Right atrium auricular region (tissue), 2 donors: ENCODE results near the gene PRKCE. TPM values are rescaled to one million over a fixed set of nuclear protein-coding genes. Genes with fewer than 3 reads are reported as not detected.
"Not testable (repeated sequence)": the region's sequence is repeated elsewhere in the genome, so short reads cannot be mapped to it uniquely, and the experiment has no call there.

ENCODE experiments used
- DNase-seq: peaks from one replicate; pipeline ENCODE4 v3.0.0-alpha.2; 2019; ENCODE audit warnings: low spot score
- H3K27ac ChIP-seq, 2 donors: fragments of 200-600 bp; sonication (generic); 1 replicate in 1 of 2; 2 replicates in 1 of 2; pipeline ENCODE4 v1.5.1; 2016 to 2019
- H3K27me3 ChIP-seq, 2 donors: fragments of 200-600 bp; sonication (generic); one replicate each; pipeline versions ENCODE4 v1.5.1 to v1.6.0; 2017 to 2019
- H3K36me3 ChIP-seq: fragments of 200-600 bp; sonication (generic); one replicate; pipeline ENCODE4 v1.5.1; 2016
- H3K4me1 ChIP-seq, 2 donors: fragments of 200-600 bp; sonication (generic); one replicate each; pipeline versions ENCODE4 v1.5.1 to v1.6.0; 2017 to 2019
- H3K4me3 ChIP-seq, 2 donors: fragments of 200-600 bp; sonication (generic); 1 replicate in 1 of 2; 2 replicates in 1 of 2; pipeline ENCODE4 v1.5.1; 2017 to 2019; ENCODE audit warnings: mild to moderate bottlenecking in 1 of 2, moderate library complexity in 1 of 2
- H3K9me3 ChIP-seq, 2 donors: fragments of 200-600 bp; sonication (generic); one replicate each; pipeline ENCODE4 v1.5.1; 2019
- total RNA-seq, 2 donors: library from RNA; depleted of rRNA; stranded (reverse); fragments of >200 nt; gene quantifications; one replicate each; pipeline ENCODE4 v1.1.0, GENCODE V29; 2016
- TF ChIP-seq, protein P1 (sequence below), 2 donors: fragments of 200-600 bp; sonication (generic); IDR thresholded peaks; one replicate each; pipeline ENCODE4 v1.5.1; 2019; ENCODE audit warnings: antibody characterized with exemption in 2 of 2

The PRKCE gene
- total RNA-seq, 2 donors from 2014 or later = 7.2 to 11.8 TPM

DNA sequence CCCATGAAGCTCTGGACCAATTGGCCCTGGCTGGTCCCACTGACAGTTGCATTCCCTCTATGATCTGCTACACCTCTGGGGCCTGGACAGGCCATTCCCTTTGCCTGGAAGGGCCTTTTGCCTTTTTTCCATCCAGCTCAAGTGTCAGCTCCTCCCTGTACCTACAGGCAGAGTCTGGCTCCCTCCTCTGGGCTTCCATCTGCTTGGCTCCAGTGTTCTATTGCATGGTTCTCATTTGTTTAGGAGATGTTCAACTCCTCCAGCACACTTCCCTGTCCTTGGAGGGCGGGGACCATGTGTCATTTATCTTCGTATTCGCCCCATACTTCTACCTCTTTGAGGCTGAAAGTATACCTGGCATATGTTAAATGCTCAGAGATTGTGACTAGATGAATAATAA lies 61.1 kb downstream of the PRKCE start:
- H3K4me1 ChIP-seq = peaks cover 0 to 28% of the 10 kb centered on the region in 2 donors
- no peaks in the 10 kb centered on the region for H3K27me3 ChIP-seq
- no peak for DNase-seq
- H3K27ac ChIP-seq = no peak overlapping the region
- H3K4me3 ChIP-seq = no peak overlapping the region
- H3K36me3 ChIP-seq = no peaks in the 10 kb centered on the region
- H3K9me3 ChIP-seq = no peaks in the 10 kb centered on the region
- TF ChIP-seq, protein P1, sequence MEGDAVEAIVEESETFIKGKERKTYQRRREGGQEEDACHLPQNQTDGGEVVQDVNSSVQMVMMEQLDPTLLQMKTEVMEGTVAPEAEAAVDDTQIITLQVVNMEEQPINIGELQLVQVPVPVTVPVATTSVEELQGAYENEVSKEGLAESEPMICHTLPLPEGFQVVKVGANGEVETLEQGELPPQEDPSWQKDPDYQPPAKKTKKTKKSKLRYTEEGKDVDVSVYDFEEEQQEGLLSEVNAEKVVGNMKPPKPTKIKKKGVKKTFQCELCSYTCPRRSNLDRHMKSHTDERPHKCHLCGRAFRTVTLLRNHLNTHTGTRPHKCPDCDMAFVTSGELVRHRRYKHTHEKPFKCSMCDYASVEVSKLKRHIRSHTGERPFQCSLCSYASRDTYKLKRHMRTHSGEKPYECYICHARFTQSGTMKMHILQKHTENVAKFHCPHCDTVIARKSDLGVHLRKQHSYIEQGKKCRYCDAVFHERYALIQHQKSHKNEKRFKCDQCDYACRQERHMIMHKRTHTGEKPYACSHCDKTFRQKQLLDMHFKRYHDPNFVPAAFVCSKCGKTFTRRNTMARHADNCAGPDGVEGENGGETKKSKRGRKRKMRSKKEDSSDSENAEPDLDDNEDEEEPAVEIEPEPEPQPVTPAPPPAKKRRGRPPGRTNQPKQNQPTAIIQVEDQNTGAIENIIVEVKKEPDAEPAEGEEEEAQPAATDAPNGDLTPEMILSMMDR (IDR thresholded peaks at IDR 0.05) = no peak

DNA sequence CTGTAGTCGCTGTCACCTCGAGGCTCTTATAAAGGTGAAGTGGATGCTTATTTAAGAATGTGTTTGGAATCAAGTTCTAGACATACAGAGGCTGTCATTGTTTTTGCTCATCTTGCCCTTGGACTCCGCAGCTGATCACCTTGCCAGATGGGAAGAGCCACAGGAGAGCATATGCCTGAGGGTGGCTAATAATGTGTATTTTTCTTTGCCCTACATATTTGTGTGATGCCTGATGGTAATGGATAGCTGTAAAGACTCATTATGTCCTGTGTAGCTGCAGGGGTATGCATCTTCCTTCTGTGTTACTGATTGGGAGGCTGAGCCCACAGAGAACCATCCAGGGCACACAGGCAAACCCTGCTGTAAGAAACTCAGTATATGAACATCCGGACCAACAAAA lies 61.7 kb downstream of the PRKCE start:
- no peak overlapping the region for H3K4me3 ChIP-seq

DNA sequence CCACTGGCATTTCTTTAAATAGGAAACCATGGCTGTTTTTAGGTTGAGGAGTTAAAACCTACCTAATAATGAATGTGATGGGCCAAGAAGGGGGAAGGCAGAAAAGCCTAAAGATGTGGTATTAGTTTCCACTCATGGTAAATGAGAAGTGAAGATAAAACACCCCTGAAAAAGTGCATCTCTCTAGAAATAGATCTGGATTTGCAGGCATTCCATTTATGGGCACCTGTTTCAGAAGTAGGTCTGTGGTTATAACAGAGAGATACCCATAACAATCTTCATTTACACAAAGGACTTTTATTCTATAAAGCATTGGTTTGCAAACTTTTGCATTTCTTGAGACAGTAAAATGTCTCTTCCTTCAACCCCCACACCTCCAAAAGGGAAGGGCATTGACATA lies 62.1 kb downstream of the PRKCE start:
- no peak overlapping the region for H3K27ac ChIP-seq
- no peak for DNase-seq
- no peaks in the 10 kb centered on the region for H3K36me3 ChIP-seq
- H3K4me3 ChIP-seq = no peak overlapping the region
- no peaks in the 10 kb centered on the region for H3K9me3 ChIP-seq
- TF ChIP-seq, protein P1 (IDR thresholded peaks at IDR 0.05) = no peak
- H3K4me1 ChIP-seq = peaks cover 0 to 23% of the 10 kb centered on the region in 2 donors
- no peaks in the 10 kb centered on the region for H3K27me3 ChIP-seq

More for the DNA sequence above, 61.7 kb downstream of the PRKCE start:
- TF ChIP-seq, protein P1 (IDR thresholded peaks at IDR 0.05) = no peak
- Histone ChIP-seq H3K27me3 (no peaks in the 10 kb centered on the region), H3K36me3 (no peaks in the 10 kb centered on the region), H3K9me3 (no peaks in the 10 kb centered on the region), H3K4me1 (peaks cover 0 to 23% of the 10 kb centered on the region in 2 donors), H3K27ac (no peak overlapping the region)
- no peak for DNase-seq

DNA sequence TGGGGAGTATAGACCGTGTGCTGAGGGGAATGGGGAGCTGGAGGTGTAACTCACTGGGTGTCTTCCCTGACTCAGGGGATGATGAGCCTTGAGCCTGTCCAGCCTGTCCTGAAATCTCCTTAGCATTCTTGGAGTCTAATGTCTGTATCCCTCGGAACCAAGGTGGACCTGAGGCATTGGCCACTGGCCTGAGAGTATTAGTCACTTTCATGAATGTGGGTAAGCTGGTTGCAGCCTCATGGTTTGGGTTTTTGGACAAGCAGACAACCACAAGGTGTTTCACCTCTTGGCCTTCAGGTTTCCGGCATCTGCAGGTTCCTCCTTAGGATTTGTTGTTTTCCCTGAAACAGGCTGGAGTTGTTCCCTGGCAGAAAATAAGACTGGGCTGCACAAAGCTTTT lies 63.2 kb downstream of the PRKCE start:
- DNase-seq = no peak
- TF ChIP-seq, protein P1 (IDR thresholded peaks at IDR 0.05) = no peak
- H3K27ac ChIP-seq = no peak overlapping the region
- peaks cover 0 to 16% of the 10 kb centered on the region in 2 donors for H3K4me1 ChIP-seq
- no peaks in the 10 kb centered on the region for H3K27me3 ChIP-seq
- H3K36me3 ChIP-seq = no peaks in the 10 kb centered on the region
- H3K4me3 ChIP-seq = no peak overlapping the region
- H3K9me3 ChIP-seq = no peaks in the 10 kb centered on the region

DNA sequence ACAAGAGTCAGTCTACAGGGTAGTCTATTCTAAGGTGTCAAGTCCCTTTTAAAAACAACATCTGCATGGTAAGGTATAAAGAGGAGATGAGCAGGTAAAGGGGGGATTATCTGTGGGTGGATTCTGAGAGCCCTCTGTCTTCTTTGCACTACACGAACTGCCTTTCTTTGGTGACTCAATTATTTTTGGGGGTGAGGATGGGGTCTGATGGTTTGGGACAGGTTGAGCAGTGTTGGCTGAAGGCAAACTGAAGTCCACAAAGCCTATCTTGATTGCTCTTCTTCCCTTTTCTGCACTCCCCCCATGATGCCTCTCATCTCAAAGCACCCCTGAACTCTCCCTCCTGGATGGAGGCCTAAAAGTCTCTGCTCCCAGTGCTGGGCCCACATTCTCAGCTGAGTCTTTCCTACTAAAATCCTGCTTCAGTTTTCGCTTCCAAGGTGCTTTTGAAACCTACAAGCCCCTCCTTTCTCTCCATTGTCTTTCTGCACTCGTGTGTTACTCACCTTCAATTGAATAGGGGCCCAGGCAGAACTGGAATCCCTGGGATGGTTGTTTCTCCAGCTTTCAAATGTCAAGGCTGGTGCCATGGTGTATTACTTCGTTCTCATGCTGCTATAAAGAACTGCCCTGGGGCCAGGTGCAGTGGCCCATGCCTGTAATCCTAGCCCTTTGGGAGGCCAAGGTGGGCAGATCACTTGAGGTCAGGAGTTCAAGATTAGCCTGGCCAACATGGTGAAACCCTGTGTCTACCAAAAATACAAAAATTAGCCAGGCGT lies 64.3 kb downstream of the PRKCE start:
- DNase-seq = no peak
- Histone ChIP-seq H3K27ac (no peak overlapping the region), H3K9me3 (no peaks in the 10 kb centered on the region), H3K4me1 (peaks cover 0 to 14% of the 10 kb centered on the region in 2 donors), H3K4me3 (no peak overlapping the region), H3K36me3 (no peaks in the 10 kb centered on the region), H3K27me3 (no peaks in the 10 kb centered on the region)
- TF ChIP-seq, protein P1 (IDR thresholded peaks at IDR 0.05) = no peak

DNA sequence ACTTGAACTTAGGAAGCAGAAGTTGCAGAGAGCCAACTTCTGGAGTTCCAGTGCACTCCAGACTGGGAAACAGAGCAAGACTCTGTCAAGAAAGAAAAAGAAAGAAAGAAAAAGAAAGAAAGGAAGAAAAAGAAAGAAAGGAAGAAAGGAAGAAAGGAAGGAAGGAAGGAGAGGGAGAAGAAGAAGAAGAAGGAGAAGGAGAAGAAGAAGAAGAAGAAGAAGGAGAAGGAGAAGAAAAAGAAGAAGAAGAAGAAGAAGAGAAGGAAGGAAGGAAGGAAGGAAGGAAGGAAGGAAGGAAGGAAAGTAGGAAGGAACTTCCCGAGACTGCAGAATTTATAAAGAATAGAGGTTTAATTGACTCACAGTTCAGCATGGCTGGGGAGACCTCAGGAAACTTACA lies 65.0 kb downstream of the PRKCE start:
- not testable (repeated sequence) for DNase-seq, H3K27me3 ChIP-seq, H3K27ac ChIP-seq, H3K36me3 ChIP-seq, H3K9me3 ChIP-seq, H3K4me3 ChIP-seq
- H3K4me1 ChIP-seq = peaks cover 0 to 14% of the 10 kb centered on the region in 2 donors
